HG03432 (cell line): ENCODE results near the gene RARS2.
"Not testable (repeated sequence)": the region's sequence is repeated elsewhere in the genome, so short reads cannot be mapped to it uniquely, and the experiment has no call there.

Experiments used
- ATAC-seq: cut with Tn5 transposase; IDR thresholded peaks from one replicate; pipeline ENCODE4 v1.9.1; 2021; ENCODE audit warnings: mild to moderate bottlenecking, moderate library complexity; ENCODE audit not compliant: unreplicated experiment

The RARS2 gene

GRCh38 chr6:87504441-87504840 is 85.3 kb downstream of the RARS2 start:
- ATAC-seq: no peak

- ATAC-seq: no peak
Measured at GRCh38 chr6:87501809-87502572, 87.8 kb downstream of the RARS2 start.

GRCh38 chr6:87498048-87498447 is 91.7 kb downstream of the RARS2 start:
- ATAC-seq: no peak

GRCh38 chr6:87494761-87495422 is 94.9 kb downstream of the RARS2 start:
- peak; percentile 80 for ATAC-seq

GRCh38 chr6:87489326-87489725 is 100.5 kb downstream of the RARS2 start:
- not testable (repeated sequence) for ATAC-seq

GRCh38 chr6:87487555-87487954 is 102.2 kb downstream of the RARS2 start:
- no peak for ATAC-seq

GRCh38 chr6:87484491-87484890 is 105.3 kb downstream of the RARS2 start:
- ATAC-seq: no peak

- ATAC-seq: no peak
Measured at GRCh38 chr6:87483929-87484328, 105.9 kb downstream of the RARS2 start.

- ATAC-seq: no peak
Measured at GRCh38 chr6:87482366-87482765, 107.4 kb downstream of the RARS2 start.

- ATAC-seq: no peak
Measured at GRCh38 chr6:87481931-87482330, 107.9 kb downstream of the RARS2 start.

- ATAC-seq: peak; percentile 78
Measured at GRCh38 chr6:87473419-87473903, 116.3 kb downstream of the RARS2 start.

GRCh38 chr6:87472525-87473418 is 117.0 kb downstream of the RARS2 start, which contains the start of gene SLC35A1:
TSS of gene SLC35A1 (plus strand) at chr6:87472974. CDS start at chr6:87473004, 30 bp downstream.
- peak; percentile 95 for ATAC-seq

- no peak for ATAC-seq
Measured at GRCh38 chr6:87465051-87465450, 124.7 kb downstream of the RARS2 start.
